Urinary bladder (tissue), 4 donors: Measurements from ENCODE around the gene ZNF76. TPM values are rescaled to one million over a fixed set of nuclear protein-coding genes. Genes with fewer than 3 reads are reported as not detected.

Experiments used
- DNase-seq: peaks from one replicate; pipeline ENCODE4 v3.0.0-alpha.2; 2015; ENCODE audit errors: extremely low spot score
- H3K27ac ChIP-seq: one replicate; pipeline ENCODE4 v1.5.1; 2013; ENCODE audit warnings: low read depth, mild to moderate bottlenecking, moderate library complexity
- H3K36me3 ChIP-seq: one replicate; pipeline ENCODE4 v1.6.1; 2013; ENCODE audit warnings: mild to moderate bottlenecking, moderate library complexity; ENCODE audit not compliant: insufficient read depth
- H3K4me1 ChIP-seq: one replicate; pipeline ENCODE4 v1.6.1; 2013; ENCODE audit warnings: mild to moderate bottlenecking, moderate library complexity; ENCODE audit not compliant: insufficient read depth
- H3K4me3 ChIP-seq: one replicate; pipeline ENCODE4 v1.5.1; 2013; ENCODE audit warnings: low read depth, low read length
- WGBS: extraction: QIAGEN DNeasy Blood & Tissue Kit; methylation state at CpG from one replicate; pipeline ENCODE4 v1.1.7; 2013; 5-methylcytosine and 5-hydroxymethylcytosine counted together
- polyA plus RNA-seq: library from polyadenylated mRNA; stranded (reverse); fragments of 200-250 nt; gene quantifications from one replicate; pipeline ENCODE4 v1.2.3, GENCODE V29; 2013
- total RNA-seq: library from RNA; depleted of rRNA; stranded (reverse); fragments of >200 nt; gene quantifications from one replicate; pipeline ENCODE4 v1.2.3, GENCODE V29; 2014
- donor health status: healthy with polysubstance abuse.
- donor health status: healthy.

Gene ZNF76
- total and polyA plus RNA-seq, 2 donors = 14.5 to 27.8 TPM

- WGBS = 88% methylated on average over 2 of the region's 2 CpGs
- no peak overlapping the region for H3K27ac ChIP-seq
- DNase-seq = no peak
- H3K36me3 ChIP-seq = no peaks in the 10 kb centered on the region
- no peaks in the 10 kb centered on the region for H3K4me1 ChIP-seq
- no peak overlapping the region for H3K4me3 ChIP-seq
Observed at GRCh38 chr6:35223396-35223795, 36.1 kb upstream of the ZNF76 start.

DNA sequence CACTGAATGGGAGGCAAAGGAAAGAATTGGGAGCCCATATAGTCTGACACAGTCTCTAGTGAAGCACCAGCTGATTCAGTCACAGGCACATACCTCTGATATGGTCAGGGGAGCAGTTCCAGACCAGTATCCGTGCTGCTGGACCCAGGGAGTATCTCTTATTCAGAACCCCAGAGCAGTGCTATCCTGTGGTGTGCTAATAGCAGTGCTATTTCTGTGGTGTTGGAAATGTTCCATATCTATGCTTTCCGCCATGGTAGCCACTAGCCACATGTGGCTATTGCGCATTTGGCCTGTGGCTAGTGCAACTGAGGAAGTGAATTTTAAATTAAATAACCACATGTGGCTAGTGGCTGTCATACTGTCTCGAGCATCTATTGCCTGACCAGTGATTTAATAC is 34.8 kb upstream of the ZNF76 start:
- Histone ChIP-seq H3K4me3 (no peak overlapping the region), H3K27ac (no peak overlapping the region), H3K36me3 (no peaks in the 10 kb centered on the region), H3K4me1 (no peaks in the 10 kb centered on the region)
- 84% methylated on average over 4 of the region's 4 CpGs for WGBS
- DNase-seq = no peak

- Histone ChIP-seq H3K36me3 (no peaks in the 10 kb centered on the region), H3K27ac (no peak overlapping the region), H3K4me1 (no peaks in the 10 kb centered on the region), H3K4me3 (no peak overlapping the region)
- DNase-seq = no peak
- WGBS = 90% methylated on average over 6 of the region's 6 CpGs
Observed at GRCh38 chr6:35228481-35228880, 31.1 kb upstream of the ZNF76 start.

GRCh38 chr6:35229304-35229703 is 30.2 kb upstream of the ZNF76 start:
- H3K27ac ChIP-seq = no peak overlapping the region
- 92% methylated on average over 5 of the region's 5 CpGs for WGBS
- no peak for DNase-seq
- H3K36me3 ChIP-seq = no peaks in the 10 kb centered on the region
- H3K4me3 ChIP-seq = no peak overlapping the region
- no peaks in the 10 kb centered on the region for H3K4me1 ChIP-seq

DNA sequence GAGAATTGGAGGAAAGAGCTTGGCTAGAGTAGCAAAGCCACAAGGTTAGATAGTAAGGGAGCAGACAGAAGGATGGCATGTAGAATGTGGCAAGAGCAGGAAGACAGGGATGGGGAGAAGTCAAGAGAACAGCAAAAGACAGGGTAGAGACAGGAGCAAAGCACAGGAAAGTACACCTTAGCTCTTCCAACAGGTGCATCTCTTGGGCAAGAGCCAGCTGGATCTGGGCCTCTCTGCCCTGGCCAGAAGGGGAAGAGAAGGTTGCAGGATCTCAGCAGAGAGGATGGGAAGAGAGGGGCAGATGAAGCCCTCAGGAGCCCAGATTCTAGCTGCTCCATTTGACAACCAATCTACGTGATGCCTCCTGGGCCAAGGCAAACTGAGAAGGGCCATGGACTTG is 29.0 kb upstream of the ZNF76 start:
- DNase-seq = no peak
- no peak overlapping the region for H3K4me3 ChIP-seq
- H3K36me3 ChIP-seq = no peaks in the 10 kb centered on the region
- no peaks in the 10 kb centered on the region for H3K4me1 ChIP-seq
- WGBS = 92% methylated on average over 1 of the region's 1 CpG
- H3K27ac ChIP-seq = no peak overlapping the region

- no peak overlapping the region for H3K27ac ChIP-seq
- no peak for DNase-seq
- 52% methylated on average over 1 of the region's 1 CpG for WGBS
- no peaks in the 10 kb centered on the region for H3K36me3 ChIP-seq
- H3K4me3 ChIP-seq = no peak overlapping the region
- H3K4me1 ChIP-seq = no peaks in the 10 kb centered on the region
Observed at GRCh38 chr6:35230950-35231349, 28.6 kb upstream of the ZNF76 start.

DNA sequence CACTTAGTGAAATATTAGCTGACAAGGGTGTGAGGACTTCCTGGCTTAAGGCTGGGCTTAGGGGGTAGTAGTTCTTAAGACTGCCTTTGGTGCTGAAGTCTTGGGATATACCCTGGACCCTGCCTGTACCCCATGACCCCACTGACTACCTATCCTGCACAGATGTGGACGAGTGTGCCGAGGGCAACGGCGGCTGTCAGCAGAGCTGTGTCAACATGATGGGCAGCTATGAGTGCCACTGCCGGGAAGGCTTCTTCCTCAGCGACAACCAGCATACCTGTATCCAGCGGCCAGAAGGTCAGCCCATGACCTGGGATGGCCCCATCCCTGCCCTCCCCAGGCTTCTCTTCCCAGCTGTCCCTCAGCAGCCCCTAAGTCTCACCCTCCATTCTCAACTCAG is 28.0 kb upstream of the ZNF76 start:
- Histone ChIP-seq H3K4me3 (no peak overlapping the region), H3K36me3 (no peaks in the 10 kb centered on the region), H3K27ac (no peak overlapping the region), H3K4me1 (no peaks in the 10 kb centered on the region)
- DNase-seq = no peak
- WGBS = 98% methylated on average over 7 of the region's 7 CpGs

DNA sequence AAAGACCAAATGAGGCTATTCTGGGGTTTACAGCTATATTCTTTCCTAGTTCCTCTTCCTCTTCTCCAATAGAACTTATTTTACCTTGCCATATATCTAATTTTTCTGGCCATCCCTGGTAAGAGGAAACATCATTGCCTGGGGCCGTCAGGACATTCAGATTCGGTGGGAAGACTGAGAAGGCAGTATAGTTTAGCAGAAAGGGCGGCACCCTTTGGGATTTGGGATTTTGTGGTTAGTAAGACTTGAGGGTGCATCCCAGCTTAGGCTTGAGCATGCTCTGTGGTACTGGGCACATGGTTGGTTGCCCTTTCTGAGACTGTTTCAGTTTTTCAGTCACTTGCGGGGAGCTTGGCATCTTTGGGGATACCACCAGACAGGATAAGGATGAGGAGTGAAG is 24.6 kb upstream of the ZNF76 start:
- 83% methylated on average over 4 of the region's 4 CpGs for WGBS
- DNase-seq = no peak
- H3K4me1 ChIP-seq = no peaks in the 10 kb centered on the region

GRCh38 chr6:35236223-35236622 is 23.3 kb upstream of the ZNF76 start:
- no peaks in the 10 kb centered on the region for H3K36me3 ChIP-seq
- H3K27ac ChIP-seq = no peak overlapping the region
- DNase-seq = no peak
- no peaks in the 10 kb centered on the region for H3K4me1 ChIP-seq
- H3K4me3 ChIP-seq = no peak overlapping the region
- 98% methylated on average over 5 of the region's 5 CpGs for WGBS

More for the DNA sequence above, 24.6 kb upstream of the ZNF76 start:
- no peaks in the 10 kb centered on the region for H3K36me3 ChIP-seq
- no peak overlapping the region for H3K4me3 ChIP-seq
- H3K27ac ChIP-seq = no peak overlapping the region

DNA sequence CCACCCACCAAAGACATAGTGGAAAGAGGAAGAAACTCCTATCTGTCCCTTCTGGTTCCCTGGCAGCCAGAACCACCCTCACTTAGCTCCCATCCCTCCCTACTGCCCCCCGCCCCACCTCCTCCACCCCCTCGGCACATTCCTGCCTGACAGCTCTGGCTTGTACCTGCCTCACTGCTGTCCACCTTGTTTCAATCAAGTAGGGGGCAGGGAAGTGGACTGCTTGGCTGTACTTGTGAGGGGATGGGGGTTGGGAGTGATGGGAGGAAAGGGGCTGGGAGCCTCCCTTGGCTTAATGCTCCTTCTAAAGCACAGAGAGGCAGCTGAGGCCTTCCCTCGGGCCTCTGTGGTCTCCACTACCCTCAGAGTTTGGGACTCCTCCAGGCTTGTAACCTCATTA is 22.1 kb upstream of the ZNF76 start:
- 72% methylated on average over 3 of the region's 3 CpGs for WGBS
- no peaks in the 10 kb centered on the region for H3K4me1 ChIP-seq
- H3K4me3 ChIP-seq = no peak overlapping the region
- H3K36me3 ChIP-seq = no peaks in the 10 kb centered on the region
- DNase-seq = no peak
- H3K27ac ChIP-seq = no peak overlapping the region

- 39% methylated on average over 3 of the region's 3 CpGs for WGBS
- no peak for DNase-seq
- Histone ChIP-seq H3K4me1 (no peaks in the 10 kb centered on the region), H3K4me3 (no peak overlapping the region), H3K36me3 (no peaks in the 10 kb centered on the region), H3K27ac (no peak overlapping the region)
Observed at GRCh38 chr6:35238843-35239289, 20.7 kb upstream of the ZNF76 start.

GRCh38 chr6:35239581-35239980 is 20.0 kb upstream of the ZNF76 start:
- 77% methylated on average over 4 of the region's 4 CpGs for WGBS
- H3K36me3 ChIP-seq = no peaks in the 10 kb centered on the region
- no peak for DNase-seq
- H3K4me1 ChIP-seq = no peaks in the 10 kb centered on the region
- H3K27ac ChIP-seq = no peak overlapping the region
- no peak overlapping the region for H3K4me3 ChIP-seq

- Histone ChIP-seq H3K27ac (no peak overlapping the region), H3K4me3 (no peak overlapping the region), H3K4me1 (no peaks in the 10 kb centered on the region), H3K36me3 (no peaks in the 10 kb centered on the region)
- WGBS = 40% methylated on average over 12 of the region's 12 CpGs
- DNase-seq = no peak
Observed at GRCh38 chr6:35240838-35241801, 18.4 kb upstream of the ZNF76 start.

DNA sequence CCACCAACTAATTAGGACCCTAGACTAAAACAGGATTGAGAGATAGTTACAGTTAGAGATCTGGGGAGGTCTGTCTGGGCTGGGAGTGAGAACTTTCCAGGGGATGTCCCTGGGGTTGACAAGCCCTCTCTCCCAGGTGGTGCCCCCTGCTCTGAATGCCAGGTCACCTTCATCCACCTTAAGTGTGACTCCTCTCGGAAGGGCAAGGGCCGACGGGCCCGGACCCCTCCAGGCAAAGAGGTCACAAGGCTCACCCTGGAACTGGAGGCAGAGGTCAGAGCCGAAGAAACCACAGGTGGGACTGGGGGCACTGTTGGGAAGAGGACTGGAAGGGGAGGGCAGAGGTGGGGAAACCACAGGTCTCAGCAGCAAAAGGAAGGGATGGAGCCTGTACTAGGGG is 17.0 kb upstream of the ZNF76 start:
- H3K27ac ChIP-seq = no peak overlapping the region
- no peak for DNase-seq
- H3K4me1 ChIP-seq = no peaks in the 10 kb centered on the region
- WGBS = 90% methylated on average over 5 of the region's 5 CpGs
- H3K36me3 ChIP-seq = no peaks in the 10 kb centered on the region
- H3K4me3 ChIP-seq = no peak overlapping the region
